B cell (primary cell): Measurements from ENCODE around the gene C1QL2. TPM values are rescaled to one million over a fixed set of nuclear protein-coding genes. Genes with fewer than 3 reads are reported as not detected.

Experiments
- ATAC-seq: fragments of 200-7000 bp; cut with Tn5 transposase; one replicate; pipeline ENCODE4 v1.10.0; 2021; ENCODE audit warnings: low read depth, mild to moderate bottlenecking, moderate number of reproducible peaks, moderate library complexity
- CTCF ChIA-PET: fragments of 350-600 bp; sonication (Branson Sonifier 250); formaldehyde crosslinking; loops from one replicate; lab custom pipeline; 2021; ENCODE audit warnings: antibody characterized with exemption, inconsistent platforms; lab: Charles Lee
- POLR2A ChIA-PET: fragments of 350-600 bp; sonication (Branson Sonifier 250); formaldehyde crosslinking; loops from one replicate; lab custom pipeline; 2021; ENCODE audit warnings: antibody characterized with exemption; lab: Charles Lee
- DNase-seq: peaks from one replicate; pipeline ENCODE4 v3.0.0; 2013
- H2AFZ ChIP-seq: 2 replicates; pipeline ENCODE4 v1.6.1; 2012; ENCODE audit warnings: mild to moderate bottlenecking, low read depth, low read length; ENCODE audit not compliant: insufficient read depth, poor library complexity, severe bottlenecking
- H3K27ac ChIP-seq, 2 donors: 1 replicate in 1 of 2; 2 replicates in 1 of 2; pipeline ENCODE4 v1.5.1; 2012 to 2013; ENCODE audit warnings: low read length in 2 of 2, mild to moderate bottlenecking in 2 of 2, moderate library complexity in 1 of 2
- H3K27me3 ChIP-seq, 4 experiments: fragments of 200-600 bp in 1 of 4; sonication (generic) in 1 of 4; replicated peaks in 1 of 4; 1 replicate in 2 of 4; 2 replicates in 2 of 4; pipeline versions ENCODE4 v1.6.1 to v1.7.0; 2013 to 2016; ENCODE audit warnings: low read length in 3 of 4, mild to moderate bottlenecking in 2 of 4, mixed read lengths in 1 of 4, moderate library complexity in 1 of 4; ENCODE audit not compliant: insufficient read depth in 4 of 4, control insufficient read depth in 3 of 4; ENCODE audit errors: control extremely low read depth in 1 of 4
- H3K36me3 ChIP-seq, 2 experiments: replicated peaks in 1 of 2; 1 replicate in 1 of 2; 2 replicates in 1 of 2; pipeline versions ENCODE4 v1.6.1 to v1.7.1; 2013; ENCODE audit warnings: low read length in 1 of 2; ENCODE audit not compliant: insufficient read depth in 2 of 2, control insufficient read depth in 1 of 2; ENCODE audit errors: control extremely low read depth in 1 of 2, extremely low read depth in 1 of 2
- H3K4me1 ChIP-seq, 2 donors: fragments of 200-600 bp in 1 of 2; sonication (generic) in 1 of 2; 1 replicate in 1 of 2; 2 replicates in 1 of 2; pipeline versions ENCODE4 v1.5.1 to v1.6.1; 2013 to 2017; ENCODE audit warnings: low read length in 2 of 2; ENCODE audit not compliant: control insufficient read depth in 2 of 2, insufficient read depth in 2 of 2
- H3K4me2 ChIP-seq: replicated peaks from 2 replicates; pipeline ENCODE3; 2012; ENCODE audit warnings: mild to moderate bottlenecking, low read depth, low read length; ENCODE audit not compliant: poor library complexity, severe bottlenecking
- H3K4me3 ChIP-seq, 5 experiments: fragments of 200-600 bp in 1 of 5; sonication (generic) in 1 of 5; 1 replicate in 3 of 5; 2 replicates in 2 of 5; pipeline versions ENCODE4 v1.5.1 to v1.7.0; 2011 to 2016; ENCODE audit warnings: low read length in 4 of 5, mild to moderate bottlenecking in 4 of 5, low read depth in 2 of 5, control low read depth in 1 of 5, moderate library complexity in 1 of 5; ENCODE audit not compliant: insufficient read depth in 1 of 5; ENCODE audit errors: control extremely low read depth in 1 of 5, extremely low read depth in 1 of 5
- H3K79me2 ChIP-seq: fragments of 200-600 bp; sonication (generic); one replicate; pipeline ENCODE4 v1.6.0; 2016; ENCODE audit warnings: low read length; ENCODE audit not compliant: control insufficient read depth, insufficient read depth
- H3K9ac ChIP-seq: fragments of 200-600 bp; sonication (generic); 2 replicates; pipeline ENCODE4 v1.6.1; 2017; ENCODE audit warnings: mild to moderate bottlenecking, low read length, moderate library complexity
- H3K9me3 ChIP-seq, 3 donors: one replicate each; pipeline versions ENCODE4 v1.6.1 to v1.7.1; 2013; ENCODE audit warnings: low read length in 2 of 3; ENCODE audit not compliant: control insufficient read depth in 2 of 3, insufficient read depth in 1 of 3; ENCODE audit errors: control extremely low read depth in 1 of 3
- H4K20me1 ChIP-seq: 2 replicates; pipeline ENCODE4 v1.6.0; 2012; ENCODE audit warnings: mild to moderate bottlenecking, low read length; ENCODE audit not compliant: insufficient read depth, control insufficient read depth, poor library complexity, severe bottlenecking
- H3K27ac Mint-ChIP-seq: one replicate; pipeline ENCODE4 v1.8.0; 2021; ENCODE audit warnings: mixed read lengths
- H3K27me3 Mint-ChIP-seq: one replicate; pipeline ENCODE4 v1.8.0; 2021; ENCODE audit warnings: mixed read lengths
- H3K4me1 Mint-ChIP-seq: one replicate; pipeline ENCODE4 v1.8.0; 2021; ENCODE audit warnings: mixed read lengths
- H3K4me3 Mint-ChIP-seq: one replicate; pipeline ENCODE4 v1.8.0; 2021; ENCODE audit warnings: mixed read lengths
- H3K9me3 Mint-ChIP-seq: one replicate; pipeline ENCODE4 v1.8.0; 2022; ENCODE audit warnings: mixed read lengths; ENCODE audit not compliant: insufficient read depth
- EZH2 ChIP-seq: IDR thresholded peaks from 2 replicates; pipeline ENCODE4 v1.6.1; 2012; ENCODE audit warnings: borderline replicate concordance, low read depth, mild to moderate bottlenecking, moderate library complexity, low read length; ENCODE audit not compliant: insufficient read depth, poor library complexity, severe bottlenecking
- WGBS: methylation state at CpG from one replicate; pipeline ENCODE4 v1.1.5; 2013; ENCODE audit warnings: missing lambda C conversion rate; ENCODE audit not compliant: insufficient coverage; 5-methylcytosine and 5-hydroxymethylcytosine counted together
- intact Hi-C: fragments of 100-400 bp; cut with micrococcal nuclease; formaldehyde crosslinking; loops from one replicate; pipeline ENCODE4 v1.10.0; 2022
- polyA plus RNA-seq: library from polyadenylated mRNA; depleted of rRNA; stranded (reverse); fragments of >200 nt; gene quantifications from 2 replicates; pipeline ENCODE4 v1.2.3, GENCODE V29; 2012
- total RNA-seq, 2 donors: library from RNA; stranded (reverse); fragments of 120-200 nt in 1 of 2; gene quantifications; 1 replicate in 1 of 2; 2 replicates in 1 of 2; pipeline versions ENCODE4 v1.2.3 to v1.2.4, GENCODE V29; 2013 to 2022
- TF ChIP-seq, protein P1 (sequence below): fragments of 200-600 bp; IDR thresholded peaks from one replicate; pipeline ENCODE4 v1.8.0; 2022; ENCODE audit warnings: antibody characterized with exemption, mild to moderate bottlenecking

Gene C1QL2
- total and polyA plus RNA-seq, 2 donors (not counting 1 experiment from before 2014, with no cell fraction given), result not detected

DNA sequence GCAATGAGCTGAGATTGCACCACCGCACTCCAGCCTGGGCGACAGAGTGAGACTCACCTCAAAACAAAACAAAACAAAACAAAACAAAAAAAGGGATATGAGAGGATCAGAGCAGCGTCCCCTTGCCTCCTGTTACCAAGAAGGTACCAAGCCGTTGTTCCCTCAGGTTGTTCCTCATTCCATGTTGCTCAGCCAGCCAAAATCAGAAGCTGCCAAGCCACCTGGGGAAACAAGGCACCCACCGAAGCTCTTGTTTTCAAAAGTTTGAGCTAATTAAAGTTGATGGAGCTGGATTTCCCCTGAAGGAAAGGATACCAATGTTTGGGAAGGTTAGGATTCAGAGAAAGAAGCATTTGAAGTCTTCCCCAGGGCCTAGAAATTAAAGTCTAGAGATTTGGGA, 43.3 kb upstream of the C1QL2 start:
- CTCF ChIA-PET, result no interaction called here
- POLR2A ChIA-PET, result no interaction called here
- 71% methylated on average over 4 of the region's 5 CpGs for WGBS
- Histone ChIP-seq H3K4me3 (no peak overlapping the region), H3K36me3 (no peaks in the 10 kb centered on the region), H3K4me2 (no peak overlapping the region), H3K27ac (no peak overlapping the region), H3K9me3 (no peaks in the 10 kb centered on the region), H3K9ac (no peak overlapping the region), H4K20me1 (no peaks in the 10 kb centered on the region), H2AFZ (no peak overlapping the region), H3K27me3 (peaks cover 0 to 4% (median 0%) of the 10 kb centered on the region in 4 experiments), H3K4me1 (peaks cover 0 to 9% of the 10 kb centered on the region in 2 donors), H3K79me2 (no peaks in the 10 kb centered on the region)
- TF ChIP-seq EZH2, result no peak
- TF ChIP-seq, protein P1, sequence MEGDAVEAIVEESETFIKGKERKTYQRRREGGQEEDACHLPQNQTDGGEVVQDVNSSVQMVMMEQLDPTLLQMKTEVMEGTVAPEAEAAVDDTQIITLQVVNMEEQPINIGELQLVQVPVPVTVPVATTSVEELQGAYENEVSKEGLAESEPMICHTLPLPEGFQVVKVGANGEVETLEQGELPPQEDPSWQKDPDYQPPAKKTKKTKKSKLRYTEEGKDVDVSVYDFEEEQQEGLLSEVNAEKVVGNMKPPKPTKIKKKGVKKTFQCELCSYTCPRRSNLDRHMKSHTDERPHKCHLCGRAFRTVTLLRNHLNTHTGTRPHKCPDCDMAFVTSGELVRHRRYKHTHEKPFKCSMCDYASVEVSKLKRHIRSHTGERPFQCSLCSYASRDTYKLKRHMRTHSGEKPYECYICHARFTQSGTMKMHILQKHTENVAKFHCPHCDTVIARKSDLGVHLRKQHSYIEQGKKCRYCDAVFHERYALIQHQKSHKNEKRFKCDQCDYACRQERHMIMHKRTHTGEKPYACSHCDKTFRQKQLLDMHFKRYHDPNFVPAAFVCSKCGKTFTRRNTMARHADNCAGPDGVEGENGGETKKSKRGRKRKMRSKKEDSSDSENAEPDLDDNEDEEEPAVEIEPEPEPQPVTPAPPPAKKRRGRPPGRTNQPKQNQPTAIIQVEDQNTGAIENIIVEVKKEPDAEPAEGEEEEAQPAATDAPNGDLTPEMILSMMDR, result no peak
- DNase-seq, result no peak
- Mint-ChIP-seq H3K27ac (no peak overlapping the region), H3K9me3 (no peaks in the 10 kb centered on the region), H3K4me1 (peaks cover 12% of the 10 kb centered on the region), H3K4me3 (no peak overlapping the region), H3K27me3 (peaks cover 11% of the 10 kb centered on the region)
- no peak for ATAC-seq
- intact Hi-C loops, result no loop called here

DNA sequence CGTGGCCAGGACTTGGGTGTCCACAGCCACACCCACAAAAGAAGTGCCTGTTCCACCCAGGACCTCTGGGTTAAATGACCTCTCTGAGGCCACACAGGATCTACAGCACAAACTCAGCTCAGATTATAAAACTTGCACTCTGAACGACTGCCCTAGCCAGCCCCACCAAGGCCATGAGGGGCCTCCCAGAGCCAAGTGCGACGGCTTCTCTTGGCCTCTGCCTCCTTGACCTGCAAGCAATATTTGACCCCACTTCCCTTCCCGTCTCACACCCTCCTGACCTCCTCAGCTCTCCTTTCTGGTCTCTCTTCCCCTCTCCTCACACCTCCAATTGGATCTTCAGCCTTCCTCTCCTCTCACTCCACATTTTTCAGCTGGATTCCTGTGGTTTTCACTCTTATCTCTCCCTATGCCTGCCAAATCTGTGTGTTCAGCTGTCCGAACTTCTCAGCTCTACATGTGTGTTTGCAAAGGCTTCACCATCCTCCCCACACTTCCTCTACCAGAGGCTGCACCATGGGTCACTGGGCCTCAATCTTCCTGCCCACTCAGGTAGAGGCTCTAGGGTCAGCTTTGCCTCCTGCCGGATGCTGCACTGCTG, 39.8 kb upstream of the C1QL2 start:
- H3K9me3 ChIP-seq, result peaks cover 0 to 4% (median 0%) of the 10 kb centered on the region in 3 donors
- TF ChIP-seq, protein P1, result no peak
- TF ChIP-seq EZH2, result no peak
- H2AFZ ChIP-seq, result no peak overlapping the region
- H3K27me3 ChIP-seq, result peaks cover 0 to 6% (median 0%) of the 10 kb centered on the region in 4 experiments
- no peak overlapping the region for H3K4me3 ChIP-seq
- H3K9ac ChIP-seq, result no peak overlapping the region
- no peak for DNase-seq
- no peak overlapping the region for H3K4me2 ChIP-seq
- CTCF ChIA-PET, result no interaction called here
- intact Hi-C loops, result no loop called here
- no peaks in the 10 kb centered on the region for H3K79me2 ChIP-seq
- Mint-ChIP-seq H3K4me1 (peaks cover 12% of the 10 kb centered on the region), H3K9me3 (peaks cover 2% of the 10 kb centered on the region), H3K4me3 (no peak overlapping the region), H3K27ac (no peak overlapping the region), H3K27me3 (peaks cover 25% of the 10 kb centered on the region)
- H3K27ac ChIP-seq, result no peak overlapping the region
- ATAC-seq, result no peak
- H4K20me1 ChIP-seq, result no peaks in the 10 kb centered on the region
- no peaks in the 10 kb centered on the region for H3K36me3 ChIP-seq
- whole genome bisulfite sequencing, result 83% methylated on average over 7 of the region's 7 CpGs
- POLR2A ChIA-PET, result no interaction called here
- H3K4me1 ChIP-seq, result peaks cover 0 to 8% of the 10 kb centered on the region in 2 donors
